Activated naive CD4-positive, alpha-beta T cell treated with anti-CD3 and anti-CD28 coated beads, Interleukin-2, amount 50 U/mL, for 72 hours (primary cell): ENCODE data around the gene PLAU. TPM values are rescaled to one million over a fixed set of nuclear protein-coding genes. Genes with fewer than 3 reads are reported as not detected.
A peak's percentile ranks its signal among the peaks of the same experiment; 100 is the strongest.
"Not testable (repeated sequence)": the region's sequence is repeated elsewhere in the genome, so short reads cannot be mapped to it uniquely, and the experiment has no call there.

Source experiments
- ATAC-seq, 2 donors: fragments of 150-1000 bp; cut with Tn5 transposase; 2 replicates each; pipeline ENCODE4 v1.10.0; 2021; ENCODE audit warnings: mild to moderate bottlenecking in 2 of 2, moderate library complexity in 2 of 2
- DNase-seq, 2 donors: peaks; one replicate each; pipeline ENCODE4 v3.0.0; 2021 to 2022; ENCODE audit warnings: low spot score in 2 of 2
- H3K27ac Mint-ChIP-seq, 2 donors: one replicate each; pipeline ENCODE4 v1.8.0; 2022; ENCODE audit warnings: mild to moderate bottlenecking in 2 of 2, mixed read lengths in 2 of 2
- H3K36me3 Mint-ChIP-seq, 2 donors: one replicate each; pipeline ENCODE4 v1.8.0; 2022; ENCODE audit warnings: mixed read lengths in 2 of 2
- H3K9me3 Mint-ChIP-seq, 2 donors: one replicate each; pipeline ENCODE4 v1.8.0; 2022; ENCODE audit warnings: mixed read lengths in 2 of 2
- total RNA-seq, 2 donors: library from RNA; stranded (reverse); gene quantifications; one replicate each; pipeline ENCODE4 v1.2.3, GENCODE V29; 2022

Gene PLAU
- total RNA-seq, 2 donors from 2014 or later, result 0.14 to 0.39 TPM

GRCh38 chr10:73948947-73949633, 38.2 kb downstream of the PLAU start:
- DNase-seq (no peak), ATAC-seq (no peak)
- Mint-ChIP-seq H3K9me3 (no peaks in the 10 kb centered on the region), H3K27ac (no peak overlapping the region), H3K36me3 (no peaks in the 10 kb centered on the region)

GRCh38 chr10:73950155-73950948, 39.4 kb downstream of the PLAU start:
- H3K36me3 Mint-ChIP-seq, result no peaks in the 10 kb centered on the region
- ATAC-seq (no peak), DNase-seq (no peak)
- no peaks in the 10 kb centered on the region for H3K9me3 Mint-ChIP-seq
- no peak overlapping the region for H3K27ac Mint-ChIP-seq

DNA sequence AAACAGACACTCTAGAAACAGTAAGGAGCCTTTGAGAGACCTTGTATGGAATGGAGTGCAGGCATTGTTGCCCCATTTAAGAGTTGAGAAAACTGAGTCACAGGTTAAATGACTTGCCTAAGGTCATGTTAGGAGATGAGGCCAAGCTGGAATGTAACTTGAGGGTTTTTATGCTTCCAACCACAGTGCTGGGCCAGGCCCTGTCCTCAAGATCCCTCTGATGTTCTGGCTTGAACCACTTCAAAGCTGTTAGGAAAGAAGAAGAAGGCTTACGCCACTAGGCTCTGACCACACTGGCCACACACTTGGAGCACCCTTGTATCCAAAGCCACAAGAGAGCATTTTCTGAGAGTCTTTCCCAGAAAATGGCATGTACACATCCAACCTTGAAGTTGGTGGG, 42.7 kb downstream of the PLAU start:
- H3K27ac Mint-ChIP-seq, result no peak overlapping the region
- DNase-seq, result peak in 1 of 2 donors; percentile 63
- ATAC-seq, result peak; percentile 48 to 88
- no peaks in the 10 kb centered on the region for H3K36me3 Mint-ChIP-seq
- H3K9me3 Mint-ChIP-seq, result no peaks in the 10 kb centered on the region

DNA sequence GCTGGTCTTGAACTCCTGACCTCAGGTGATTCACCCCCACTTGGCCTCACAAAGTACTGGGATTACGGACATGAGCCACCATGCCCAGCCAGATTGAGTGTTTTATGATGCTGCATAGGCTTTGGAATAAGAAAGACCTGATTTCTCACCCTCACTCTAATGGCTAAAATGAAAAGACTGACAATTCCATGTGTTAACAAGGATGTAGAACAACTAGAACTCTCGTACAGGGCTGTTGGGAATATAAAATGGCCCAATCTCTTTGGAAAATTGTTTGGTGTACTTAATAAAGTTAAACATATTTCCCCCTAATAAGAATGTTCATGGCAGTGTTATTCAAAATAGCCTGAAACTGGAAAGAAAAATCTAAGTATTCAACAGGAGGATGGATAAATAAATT, 43.8 kb downstream of the PLAU start:
- Mint-ChIP-seq H3K36me3 (no peaks in the 10 kb centered on the region), H3K27ac (no peak overlapping the region), H3K9me3 (no peaks in the 10 kb centered on the region)
- ATAC-seq, result no peak
- no peak for DNase-seq

- Mint-ChIP-seq H3K36me3 (no peaks in the 10 kb centered on the region), H3K27ac (no peak overlapping the region), H3K9me3 (no peaks in the 10 kb centered on the region)
- DNase-seq, result no peak
- ATAC-seq, result no peak
Observed at GRCh38 chr10:73955719-73956118, 44.8 kb downstream of the PLAU start.

GRCh38 chr10:73956476-73957359, 45.8 kb downstream of the PLAU start:
- Mint-ChIP-seq H3K27ac (peak overlapping the region; percentile 68 to 71), H3K9me3 (no peaks in the 10 kb centered on the region), H3K36me3 (no peaks in the 10 kb centered on the region)
- DNase-seq (no peak), ATAC-seq (peak; percentile 55 to 79)

- H3K27ac Mint-ChIP-seq, result no peak overlapping the region
- no peaks in the 10 kb centered on the region for H3K9me3 Mint-ChIP-seq
- DNase-seq (no peak), ATAC-seq (no peak)
- H3K36me3 Mint-ChIP-seq, result no peaks in the 10 kb centered on the region
Observed at GRCh38 chr10:73959484-73960243, 48.7 kb downstream of the PLAU start.

DNA sequence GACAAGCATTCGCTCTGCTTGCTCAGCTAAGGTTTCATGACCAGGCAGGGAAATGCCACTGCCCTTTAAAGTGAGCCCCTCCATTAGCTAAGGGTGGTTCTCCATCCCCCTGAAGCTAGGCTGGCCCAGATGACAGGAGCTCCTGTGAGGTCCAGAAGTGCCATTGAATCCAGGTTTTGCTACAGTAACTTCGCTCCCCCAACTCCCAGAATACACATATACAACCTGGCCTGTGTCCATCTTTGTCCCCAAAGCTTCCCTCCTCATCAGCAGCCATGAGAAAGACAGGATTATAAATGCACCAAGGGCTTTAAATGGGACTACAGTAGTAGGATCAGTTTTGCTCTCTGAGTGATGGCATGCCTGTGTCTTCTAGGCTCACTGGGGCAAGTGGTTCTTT, 51.5 kb downstream of the PLAU start:
- Mint-ChIP-seq H3K9me3 (no peaks in the 10 kb centered on the region), H3K36me3 (no peaks in the 10 kb centered on the region), H3K27ac (no peak overlapping the region)
- ATAC-seq (no peak), DNase-seq (no peak)

GRCh38 chr10:73963533-73963932, 52.6 kb downstream of the PLAU start:
- not testable (repeated sequence) for ATAC-seq, DNase-seq, H3K9me3 Mint-ChIP-seq, H3K36me3 Mint-ChIP-seq, H3K27ac Mint-ChIP-seq

DNA sequence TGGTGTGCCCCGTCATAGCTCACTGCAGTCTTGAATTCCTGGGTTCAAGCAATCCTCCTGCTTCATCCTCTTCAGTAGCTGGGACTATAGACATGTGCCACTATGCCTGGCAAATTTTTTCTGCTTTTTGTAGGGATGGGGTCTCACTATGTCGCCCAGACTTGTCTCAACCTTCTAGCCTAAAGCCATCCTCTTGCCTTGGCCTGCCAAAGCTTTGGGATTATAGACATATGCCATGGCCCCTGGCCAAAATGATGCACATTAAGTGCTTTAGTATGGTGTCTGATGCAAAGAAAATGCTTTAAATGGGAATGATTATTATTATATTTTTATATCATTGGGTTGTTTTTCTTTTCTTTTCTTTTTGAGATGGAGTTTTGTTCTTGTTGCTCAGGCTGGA, 53.8 kb downstream of the PLAU start:
- no peaks in the 10 kb centered on the region for H3K9me3 Mint-ChIP-seq
- H3K36me3 Mint-ChIP-seq, result no peaks in the 10 kb centered on the region
- H3K27ac Mint-ChIP-seq, result no peak overlapping the region
- DNase-seq (no peak), ATAC-seq (no peak)

GRCh38 chr10:73965267-73965889, 54.4 kb downstream of the PLAU start:
- not testable (repeated sequence) for ATAC-seq, H3K9me3 Mint-ChIP-seq, DNase-seq, H3K36me3 Mint-ChIP-seq, H3K27ac Mint-ChIP-seq

DNA sequence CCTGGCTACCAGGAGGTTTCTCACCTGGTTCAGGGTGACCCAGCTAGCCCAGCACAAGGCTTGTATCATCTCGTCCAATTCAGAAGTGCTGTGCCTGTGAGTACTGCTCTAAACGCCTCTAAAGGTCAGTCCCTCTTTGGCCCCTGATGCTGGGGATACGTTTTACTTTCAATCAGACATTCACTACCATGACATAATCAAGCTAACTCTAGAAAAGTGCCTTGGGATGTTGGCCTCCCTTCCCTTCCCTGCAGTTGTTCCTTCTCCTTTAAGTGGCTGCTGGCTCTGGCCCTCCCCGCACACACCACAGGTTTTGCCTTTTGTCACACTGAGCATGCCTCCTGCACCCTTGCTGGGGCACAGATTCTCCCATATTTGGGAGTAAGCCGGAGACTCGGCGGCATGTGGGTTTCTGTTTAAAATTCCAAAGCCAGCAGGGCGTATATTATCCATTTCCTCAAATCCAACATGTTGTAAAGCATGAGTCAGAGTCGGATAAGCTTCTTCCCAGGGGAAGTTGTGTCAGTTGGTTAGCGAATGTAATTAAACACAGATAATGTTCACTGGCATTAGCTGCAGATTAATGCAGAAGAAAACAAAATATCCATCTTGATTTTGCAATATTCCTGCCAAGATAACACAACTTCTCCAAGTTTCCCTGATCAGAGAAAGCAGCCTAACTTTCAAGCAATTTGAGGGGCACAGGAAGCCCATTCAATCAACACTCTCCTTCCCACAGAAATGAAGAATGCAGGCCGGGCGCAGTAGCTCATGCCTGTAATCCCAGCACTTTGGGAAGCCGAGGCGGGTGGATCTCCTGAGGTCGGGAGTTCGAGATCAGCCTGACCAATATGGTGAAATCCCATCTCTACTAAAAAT, 55.2 kb downstream of the PLAU start:
- Mint-ChIP-seq H3K9me3 (no peaks in the 10 kb centered on the region), H3K36me3 (no peaks in the 10 kb centered on the region), H3K27ac (peak overlapping the region in 1 of 2 donors; percentile 52)
- DNase-seq (no peak), ATAC-seq (no peak)

DNA sequence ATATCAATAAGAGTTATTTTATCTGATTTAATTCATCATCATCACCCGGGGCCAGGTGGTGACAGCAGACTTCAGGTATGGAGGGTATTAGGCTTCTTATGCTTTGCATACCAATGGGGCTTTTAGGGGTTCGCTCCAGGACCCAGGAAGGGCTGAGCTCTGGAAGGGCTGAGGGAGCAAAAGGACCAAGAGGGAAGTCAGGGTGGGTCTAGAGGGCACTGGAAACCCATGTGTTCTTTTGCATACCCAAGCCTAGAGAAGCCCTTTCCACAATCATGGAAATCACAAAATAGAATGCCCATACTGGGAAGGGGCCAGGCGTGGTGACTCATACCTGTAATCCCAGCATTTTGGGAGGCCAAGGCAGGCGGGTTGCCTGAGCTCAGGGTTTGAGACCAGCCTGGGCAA, 56.1 kb downstream of the PLAU start:
- DNase-seq (no peak), ATAC-seq (no peak)
- no peaks in the 10 kb centered on the region for H3K36me3 Mint-ChIP-seq
- no peaks in the 10 kb centered on the region for H3K9me3 Mint-ChIP-seq
- no peak overlapping the region for H3K27ac Mint-ChIP-seq
